GM04504 (cell line): ENCODE results near the gene GRID1.

Source experiments
- DNase-seq: peaks from one replicate; pipeline ENCODE4 v3.0.0-alpha.2; 2012; ENCODE audit warnings: low read depth

The GRID1 gene

DNA sequence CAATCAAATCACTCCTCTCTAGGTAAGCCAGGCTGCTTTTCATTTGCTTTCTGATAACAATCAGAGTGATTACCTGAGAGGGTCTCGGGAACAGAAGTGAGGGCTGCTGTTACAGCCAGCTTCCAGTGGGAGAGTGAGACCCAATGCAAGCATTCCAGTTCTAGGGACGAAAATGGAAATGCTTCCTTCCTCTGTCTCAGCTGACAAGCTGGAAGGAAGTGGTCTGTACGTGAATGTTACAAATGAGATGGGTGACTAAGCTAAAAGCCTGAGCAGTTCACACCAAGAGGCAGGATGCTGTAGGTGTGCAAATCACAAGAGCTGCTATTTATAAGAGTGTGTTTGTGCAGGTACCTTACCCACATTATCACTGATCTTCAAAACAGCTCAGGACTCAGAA lies 772.4 kb downstream of the GRID1 start:
- no peak for DNase-seq

DNA sequence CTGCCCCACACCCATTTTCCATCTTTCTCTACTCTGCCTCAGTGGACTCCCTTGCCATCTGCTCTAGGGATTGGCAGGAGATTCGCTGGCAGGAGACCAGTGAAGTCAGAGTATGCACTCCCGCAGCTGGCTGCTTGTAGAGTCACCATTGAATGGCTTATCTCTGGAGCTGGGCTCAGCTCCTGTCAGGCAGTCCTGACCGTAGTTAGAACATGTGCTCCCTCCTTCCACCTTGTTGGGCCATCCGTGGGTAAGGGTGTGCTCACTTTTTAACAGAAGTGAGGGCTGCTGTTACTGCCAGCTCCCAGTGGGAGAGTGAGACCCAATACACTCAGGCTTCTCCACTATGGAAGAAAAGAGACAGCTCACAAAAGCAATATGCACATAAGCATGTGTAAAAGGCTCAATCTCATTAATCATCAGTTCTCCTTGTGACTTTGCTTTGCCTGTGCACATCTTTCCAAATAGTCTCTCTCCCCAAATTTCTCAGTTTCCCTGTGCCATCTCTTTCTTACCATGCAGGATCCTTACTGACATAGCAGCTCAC lies 773.3 kb downstream of the GRID1 start:
- no peak for DNase-seq

DNA sequence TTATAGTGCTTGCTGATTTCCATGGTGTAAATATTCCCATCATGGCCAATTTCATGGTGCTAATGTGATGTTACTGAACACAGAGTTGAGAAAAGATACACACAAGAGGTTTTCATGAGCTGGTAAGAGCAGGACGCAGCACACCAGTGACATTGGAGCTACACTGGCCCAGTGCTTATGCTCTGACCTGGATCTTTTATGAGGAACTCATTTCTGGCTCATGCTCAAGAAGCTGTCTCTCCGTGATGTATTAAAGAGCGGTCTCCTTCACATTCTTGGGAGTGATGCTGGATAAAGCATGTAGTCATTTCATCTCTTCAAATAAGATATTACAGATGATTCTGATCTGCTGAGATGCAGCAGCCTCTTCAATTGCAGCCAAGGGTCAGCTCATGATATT lies 785.2 kb downstream of the GRID1 start:
- DNase-seq: no peak

DNA sequence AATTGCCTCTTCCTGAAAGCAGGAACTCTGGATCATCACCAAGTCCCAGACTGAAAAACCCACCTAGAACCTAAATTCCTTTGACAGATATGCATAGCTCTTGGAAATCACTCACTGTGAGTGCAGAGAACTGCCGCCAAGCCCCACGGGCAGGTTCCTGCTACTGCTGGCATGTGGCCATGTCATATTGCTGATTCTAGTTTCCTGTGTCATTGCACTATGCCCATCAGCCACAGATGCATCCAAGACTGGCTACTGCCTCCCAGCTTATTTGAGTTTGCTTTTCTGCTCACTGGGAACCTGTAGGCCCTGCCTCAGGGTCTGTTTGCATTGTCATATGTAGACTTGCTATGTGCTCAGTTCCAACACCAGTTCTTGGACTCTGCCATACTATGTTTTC lies 786.0 kb downstream of the GRID1 start:
- DNase-seq: no peak

DNA sequence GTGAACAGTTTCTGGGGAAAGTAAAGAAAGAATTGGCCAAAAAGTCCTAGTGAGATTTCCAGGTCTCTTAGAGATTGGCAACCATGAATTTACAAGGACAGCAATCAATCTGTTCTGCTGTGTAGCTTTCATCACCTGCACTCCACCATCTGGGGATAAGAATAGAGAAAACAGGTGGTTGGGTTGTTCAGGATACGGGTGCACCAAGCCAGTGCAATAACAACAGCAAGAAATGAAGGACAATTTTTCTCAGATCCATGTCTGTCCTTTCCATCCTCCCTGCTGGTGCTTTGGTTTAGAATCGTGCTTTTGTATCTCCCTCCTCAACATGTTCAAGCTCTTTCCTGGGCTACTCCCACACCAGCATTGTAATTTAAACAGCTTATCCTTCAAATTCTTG lies 787.7 kb downstream of the GRID1 start:
- DNase-seq: no peak

DNA sequence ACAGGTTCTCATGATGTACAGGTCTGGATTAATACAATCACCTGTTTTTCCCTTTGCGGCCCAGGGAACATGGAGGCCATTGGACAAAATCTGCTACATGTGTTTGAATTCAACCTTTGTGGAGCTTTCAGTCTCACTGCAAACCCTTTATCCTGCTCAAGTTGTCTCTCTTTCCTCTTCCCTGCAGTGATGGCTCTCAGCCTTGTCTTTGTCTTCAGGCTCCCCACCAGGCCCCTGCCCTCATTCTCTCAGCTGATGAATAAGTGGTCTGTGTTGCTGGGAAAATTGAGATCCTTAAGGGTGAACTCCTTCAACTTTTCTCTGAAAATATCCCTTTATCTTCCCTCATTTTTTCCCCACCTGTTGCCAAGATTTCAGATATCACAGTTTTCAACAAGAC lies 791.2 kb downstream of the GRID1 start:
- DNase-seq: no peak

DNA sequence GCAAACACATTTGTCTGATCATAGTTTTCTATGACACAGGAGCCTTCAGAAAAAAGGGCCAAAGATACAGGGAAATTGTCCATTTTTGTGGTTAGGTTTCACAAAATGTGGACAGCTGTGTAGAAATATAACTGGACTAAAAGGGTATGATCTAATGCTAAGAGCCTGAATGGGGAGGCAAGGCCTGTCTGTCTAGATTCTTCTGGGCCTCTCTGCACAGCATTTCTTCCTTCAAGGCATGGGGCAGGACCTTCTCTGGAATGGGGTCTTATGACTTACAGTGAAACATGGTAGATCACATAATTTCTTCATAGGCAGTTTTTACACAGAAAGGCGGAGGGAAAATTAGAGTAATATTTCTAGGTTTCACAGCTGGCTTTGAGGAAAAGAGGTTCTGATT lies 795.7 kb downstream of the GRID1 start:
- DNase-seq: no peak

DNA sequence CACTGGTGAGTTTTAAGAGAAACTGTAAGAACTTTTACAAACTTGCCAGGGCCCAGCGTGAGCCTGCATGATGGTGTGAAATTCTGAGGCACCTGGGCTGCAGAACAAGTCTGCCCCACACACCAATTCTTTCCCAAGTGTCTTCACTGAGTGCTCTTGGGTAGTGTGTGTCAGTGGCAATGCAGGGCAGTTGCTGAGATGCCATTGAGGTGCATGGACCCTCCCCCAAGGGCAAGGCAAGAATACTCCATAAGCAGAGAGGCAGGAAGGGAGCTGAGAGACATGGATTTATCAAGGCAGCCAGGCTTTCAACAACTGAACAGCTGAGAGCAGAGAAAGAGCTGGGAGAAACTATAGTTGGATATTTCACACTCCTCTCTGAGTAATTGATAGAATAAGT lies 801.2 kb downstream of the GRID1 start:
- no peak for DNase-seq

DNA sequence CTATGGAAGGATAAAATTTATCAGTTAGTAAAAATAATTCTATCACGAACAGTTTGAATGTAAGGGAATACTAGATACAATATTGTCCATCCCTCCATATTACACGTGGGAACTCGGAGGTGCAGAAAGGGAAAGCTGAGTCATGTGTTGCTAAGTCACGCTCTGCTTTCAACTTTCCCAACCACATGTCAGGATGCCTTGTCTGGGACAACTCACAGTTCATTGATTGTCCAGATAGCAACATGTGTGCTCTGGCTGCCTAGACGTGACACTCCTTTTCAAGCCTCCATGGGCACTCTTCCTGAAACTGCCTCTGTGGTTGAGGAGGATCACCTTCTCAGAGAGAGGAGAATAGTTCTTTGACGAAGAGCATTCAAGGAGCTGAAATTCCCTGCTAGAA lies 808.1 kb downstream of the GRID1 start:
- DNase-seq: no peak

DNA sequence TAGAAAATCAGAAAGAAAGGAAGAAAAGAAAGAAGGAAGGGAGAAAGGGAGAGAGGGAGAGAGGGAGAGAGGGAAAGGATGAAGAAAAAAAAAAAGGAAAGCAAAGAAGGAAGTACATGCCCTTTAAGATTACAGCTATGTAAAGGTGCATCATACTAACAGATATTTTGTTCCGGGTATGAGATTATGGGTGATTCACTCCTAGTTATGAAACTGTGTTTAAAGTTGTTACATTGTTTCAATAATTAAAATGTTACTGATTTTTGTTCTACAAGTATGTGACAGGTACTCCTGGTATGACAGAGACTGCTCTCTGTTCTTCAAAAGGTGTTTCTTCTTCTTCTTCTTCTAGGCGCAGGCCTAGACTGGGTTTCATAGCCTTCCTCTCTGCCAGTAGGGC lies 808.9 kb downstream of the GRID1 start:
- DNase-seq: no peak

DNA sequence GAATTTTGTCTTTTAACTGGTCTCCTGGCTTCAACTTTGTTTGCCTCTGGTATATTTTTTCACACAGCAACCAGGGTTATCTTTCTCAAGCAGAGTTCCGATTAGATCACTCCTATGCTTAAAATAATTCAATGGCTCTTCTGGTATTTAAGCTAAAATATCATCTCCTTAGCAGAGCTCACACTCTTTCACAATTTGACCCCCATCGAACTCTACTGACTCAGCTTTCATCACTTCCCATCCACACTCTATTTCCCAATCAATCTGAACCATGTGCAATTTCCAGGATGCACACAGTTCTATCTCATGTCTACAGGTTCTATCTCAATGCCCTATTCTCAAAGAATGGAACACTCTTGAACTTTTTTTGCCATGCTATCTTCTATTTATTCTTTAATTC lies 809.5 kb downstream of the GRID1 start:
- no peak for DNase-seq
